Neural crest cell (in vitro differentiated cells): Measurements from ENCODE around the gene RENBP. TPM values are rescaled to one million over a fixed set of nuclear protein-coding genes. Genes with fewer than 3 reads are reported as not detected.

ENCODE experiments used
- DNase-seq: peaks from one replicate; pipeline ENCODE4 v3.0.0; 2021; ENCODE audit warnings: low read depth, mixed read lengths, low spot score
- H3K27ac Mint-ChIP-seq: one replicate; pipeline ENCODE4 v1.8.0; 2021; ENCODE audit warnings: mild to moderate bottlenecking, mixed read lengths; ENCODE audit not compliant: unreplicated experiment
- H3K27me3 Mint-ChIP-seq: 2 replicates; pipeline ENCODE4 v1.8.0; 2021; ENCODE audit warnings: low read depth, mild to moderate bottlenecking, mixed read lengths
- H3K36me3 Mint-ChIP-seq: 2 replicates; pipeline ENCODE4 v1.8.0; 2021; ENCODE audit warnings: low read depth, mild to moderate bottlenecking, mixed read lengths
- H3K4me1 Mint-ChIP-seq: 2 replicates; pipeline ENCODE4 v1.8.0; 2021; ENCODE audit warnings: mixed read lengths
- H3K4me3 Mint-ChIP-seq: one replicate; pipeline ENCODE4 v1.8.0; 2021; ENCODE audit warnings: mild to moderate bottlenecking, mixed read lengths
- H3K9me3 Mint-ChIP-seq: 2 replicates; pipeline ENCODE4 v1.8.0; 2021; ENCODE audit warnings: mixed read lengths
- total RNA-seq: library from RNA; stranded (reverse); gene quantifications from 2 replicates; pipeline ENCODE4 v1.2.1, GENCODE V29; 2021
- TF ChIP-seq, protein P1 (sequence below): fragments of 200-600 bp; sonication (generic); conservative IDR thresholded peaks from 2 replicates; pipeline ENCODE4 v1.5.0; 2021; ENCODE audit warnings: antibody characterized with exemption, mild to moderate bottlenecking

RENBP gene
- total RNA-seq, 1 donor from 2014 or later, result 11.4 TPM

DNA sequence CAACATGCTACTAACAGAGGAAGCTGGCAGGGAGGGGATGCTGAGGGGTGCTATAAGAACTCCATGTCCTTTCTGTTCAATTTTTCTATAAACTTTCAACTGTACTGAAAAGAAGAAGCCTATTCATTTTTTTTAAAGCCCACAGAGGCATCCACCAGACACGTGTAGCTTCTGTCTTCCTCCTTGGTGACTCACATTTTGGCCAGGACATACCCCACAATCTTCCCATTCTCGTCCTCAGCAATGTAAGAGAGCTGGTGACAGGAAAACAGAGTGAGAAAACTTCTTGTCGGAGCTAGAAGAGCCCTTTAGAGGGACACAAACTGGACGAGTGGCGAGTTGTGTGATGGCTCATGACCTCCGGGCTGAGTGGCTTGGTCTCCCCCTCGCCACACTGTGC, 10.7 kb downstream of the RENBP start:
- DNase-seq, result no peak
- H3K9me3 Mint-ChIP-seq, result no peaks in the 10 kb centered on the region
- H3K4me1 Mint-ChIP-seq, result peaks cover 17% of the 10 kb centered on the region
- TF ChIP-seq, protein P1, sequence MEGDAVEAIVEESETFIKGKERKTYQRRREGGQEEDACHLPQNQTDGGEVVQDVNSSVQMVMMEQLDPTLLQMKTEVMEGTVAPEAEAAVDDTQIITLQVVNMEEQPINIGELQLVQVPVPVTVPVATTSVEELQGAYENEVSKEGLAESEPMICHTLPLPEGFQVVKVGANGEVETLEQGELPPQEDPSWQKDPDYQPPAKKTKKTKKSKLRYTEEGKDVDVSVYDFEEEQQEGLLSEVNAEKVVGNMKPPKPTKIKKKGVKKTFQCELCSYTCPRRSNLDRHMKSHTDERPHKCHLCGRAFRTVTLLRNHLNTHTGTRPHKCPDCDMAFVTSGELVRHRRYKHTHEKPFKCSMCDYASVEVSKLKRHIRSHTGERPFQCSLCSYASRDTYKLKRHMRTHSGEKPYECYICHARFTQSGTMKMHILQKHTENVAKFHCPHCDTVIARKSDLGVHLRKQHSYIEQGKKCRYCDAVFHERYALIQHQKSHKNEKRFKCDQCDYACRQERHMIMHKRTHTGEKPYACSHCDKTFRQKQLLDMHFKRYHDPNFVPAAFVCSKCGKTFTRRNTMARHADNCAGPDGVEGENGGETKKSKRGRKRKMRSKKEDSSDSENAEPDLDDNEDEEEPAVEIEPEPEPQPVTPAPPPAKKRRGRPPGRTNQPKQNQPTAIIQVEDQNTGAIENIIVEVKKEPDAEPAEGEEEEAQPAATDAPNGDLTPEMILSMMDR, result no peak
- no peak overlapping the region for H3K27ac Mint-ChIP-seq
- H3K4me3 Mint-ChIP-seq, result peak overlapping the region; percentile 89
- peaks cover 8% of the 10 kb centered on the region for H3K36me3 Mint-ChIP-seq
- H3K27me3 Mint-ChIP-seq, result no peaks in the 10 kb centered on the region

DNA sequence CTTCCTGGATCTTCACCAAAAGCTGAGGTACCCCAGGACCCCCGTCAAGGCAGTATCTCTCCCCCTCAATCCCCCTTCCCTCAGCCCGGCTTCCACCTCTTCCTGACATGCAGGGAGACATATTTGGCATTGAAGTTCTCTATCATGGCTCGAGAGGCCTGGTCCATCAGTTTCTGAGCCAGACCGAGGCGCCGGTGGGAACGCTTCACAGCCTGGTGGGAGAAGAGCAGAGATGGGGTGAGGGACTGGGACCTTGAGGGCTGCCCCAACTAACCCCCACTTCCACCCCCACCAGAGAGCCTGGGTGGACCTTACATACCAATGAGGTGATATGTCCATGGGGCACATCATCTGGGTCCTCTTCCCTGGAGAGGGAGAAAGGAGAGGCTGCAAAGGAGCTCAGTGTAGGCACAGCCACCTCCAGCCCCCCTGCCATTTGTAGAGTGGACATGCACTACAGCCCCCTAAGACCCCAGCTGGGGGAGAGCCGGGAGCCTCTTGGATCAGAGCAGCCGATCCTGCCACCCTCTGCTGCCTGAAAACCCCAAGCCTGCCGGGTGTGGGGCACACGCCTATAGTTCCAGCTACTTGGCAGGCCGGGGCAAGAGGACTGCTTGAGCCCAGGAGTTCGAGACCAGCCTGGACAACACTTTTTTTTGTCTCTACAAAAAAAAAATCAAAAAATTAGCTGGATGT, 12.1 kb downstream of the RENBP start:
- DNase-seq, result no peak
- Mint-ChIP-seq H3K9me3 (no peaks in the 10 kb centered on the region), H3K27ac (no peak overlapping the region), H3K36me3 (peaks cover 10% of the 10 kb centered on the region), H3K27me3 (no peaks in the 10 kb centered on the region), H3K4me3 (no peak overlapping the region), H3K4me1 (peaks cover 20% of the 10 kb centered on the region)
- TF ChIP-seq, protein P1, result no peak

GRCh38 chrX:153931748-153932147, 12.7 kb downstream of the RENBP start:
- peaks cover 10% of the 10 kb centered on the region for H3K36me3 Mint-ChIP-seq
- peak overlapping the region; percentile 47 for H3K4me3 Mint-ChIP-seq
- H3K27me3 Mint-ChIP-seq, result no peaks in the 10 kb centered on the region
- no peak overlapping the region for H3K27ac Mint-ChIP-seq
- no peak for DNase-seq
- TF ChIP-seq, protein P1, result no peak
- H3K4me1 Mint-ChIP-seq, result peaks cover 27% of the 10 kb centered on the region
- H3K9me3 Mint-ChIP-seq, result no peaks in the 10 kb centered on the region

DNA sequence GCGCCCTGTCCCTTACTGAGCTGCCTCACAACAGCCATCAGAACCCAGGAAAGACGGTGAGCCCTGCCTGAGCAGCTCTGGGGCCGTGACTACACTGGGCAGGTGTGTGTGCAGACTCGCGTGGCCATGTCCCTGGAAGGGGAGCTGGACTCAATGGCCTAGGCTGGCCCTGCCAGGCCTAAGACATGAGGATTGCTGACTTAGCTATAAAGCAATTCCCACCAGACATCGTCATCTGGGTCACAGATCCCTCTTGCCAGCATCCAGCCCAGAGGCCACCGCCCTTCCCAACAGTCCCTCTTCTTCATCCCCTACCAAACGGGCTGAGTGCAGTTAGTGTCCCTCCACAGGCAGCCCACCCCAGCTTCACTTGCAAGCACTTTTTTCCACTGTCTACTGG, 13.3 kb downstream of the RENBP start:
- Mint-ChIP-seq H3K36me3 (peaks cover 10% of the 10 kb centered on the region), H3K27ac (no peak overlapping the region), H3K9me3 (no peaks in the 10 kb centered on the region), H3K27me3 (no peaks in the 10 kb centered on the region), H3K4me3 (peak overlapping the region; percentile 47), H3K4me1 (peaks cover 27% of the 10 kb centered on the region)
- no peak for DNase-seq
- TF ChIP-seq, protein P1, result no peak

GRCh38 chrX:153930011-153930910, 14.2 kb downstream of the RENBP start:
- Mint-ChIP-seq H3K9me3 (no peaks in the 10 kb centered on the region), H3K36me3 (peaks cover 10% of the 10 kb centered on the region), H3K27ac (no peak overlapping the region), H3K4me1 (peaks cover 27% of the 10 kb centered on the region), H3K4me3 (no peak overlapping the region), H3K27me3 (peaks cover 4% of the 10 kb centered on the region)
- no peak for DNase-seq
- TF ChIP-seq, protein P1, result no peak
